Measurements from ENCODE around the gene ZNF500. TPM values are rescaled to one million over a fixed set of nuclear protein-coding genes. Genes with fewer than 3 reads are reported as not detected.
A peak's percentile ranks its signal among the peaks of the same experiment; 100 is the strongest.

The ZNF500 gene
- total and polyA plus RNA-seq, 7 donors = 4.2 to 14.4 (median 11.4) TPM

DNA sequence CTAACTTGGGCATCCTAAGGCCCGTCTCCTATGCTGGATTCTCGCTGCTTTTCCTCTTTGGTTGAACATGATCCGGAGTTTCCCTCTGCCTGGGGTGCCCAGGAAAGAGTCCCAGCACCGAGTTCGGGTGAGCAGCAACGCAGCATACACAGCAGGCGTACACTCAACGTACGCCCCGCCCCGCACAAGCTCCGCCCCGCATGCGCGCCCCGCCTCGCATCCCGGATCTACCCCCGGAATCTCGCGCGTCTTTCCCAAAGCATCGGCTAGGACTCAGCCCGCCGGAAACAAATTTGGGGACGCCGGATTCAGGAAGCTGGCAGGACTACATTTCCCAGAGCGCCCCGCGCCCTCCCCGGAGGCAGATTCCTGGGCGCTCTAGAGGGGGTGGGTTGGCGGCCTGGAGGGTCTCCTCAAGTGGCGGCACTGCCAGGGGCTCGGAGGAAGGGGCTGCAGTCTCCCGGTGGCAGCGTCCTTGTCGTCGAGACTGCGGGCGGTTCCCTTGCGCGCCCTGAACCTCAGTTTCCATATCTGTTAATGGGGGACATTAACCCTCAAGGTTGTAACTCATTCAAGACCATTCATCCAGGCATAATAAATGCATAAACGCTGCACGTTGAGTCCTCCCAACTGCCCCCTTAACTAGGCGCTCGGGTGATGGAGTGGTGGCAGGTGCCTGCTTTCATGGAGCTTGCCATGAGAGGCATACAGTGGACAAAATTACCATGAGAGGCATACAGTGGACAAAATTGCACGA, 1.8 kb upstream of the ZNF500 start:
- peak overlapping the region; percentile 39 to 93 (median 70) for H3K4me3 ChIP-seq
- intact Hi-C loops (cut with DNase I) = loop anchor here (2.0 kb wide), 3 partner anchors 32 to 188 kb away; partner anchors contain the start of genes GLYR1 and UBN1
- H3K9me3 ChIP-seq = no peaks in the 10 kb centered on the region
- H3K4me1 ChIP-seq = peaks cover 0 to 38% (median 29%) of the 10 kb centered on the region in 4 donors
- TF ChIP-seq, protein P1, sequence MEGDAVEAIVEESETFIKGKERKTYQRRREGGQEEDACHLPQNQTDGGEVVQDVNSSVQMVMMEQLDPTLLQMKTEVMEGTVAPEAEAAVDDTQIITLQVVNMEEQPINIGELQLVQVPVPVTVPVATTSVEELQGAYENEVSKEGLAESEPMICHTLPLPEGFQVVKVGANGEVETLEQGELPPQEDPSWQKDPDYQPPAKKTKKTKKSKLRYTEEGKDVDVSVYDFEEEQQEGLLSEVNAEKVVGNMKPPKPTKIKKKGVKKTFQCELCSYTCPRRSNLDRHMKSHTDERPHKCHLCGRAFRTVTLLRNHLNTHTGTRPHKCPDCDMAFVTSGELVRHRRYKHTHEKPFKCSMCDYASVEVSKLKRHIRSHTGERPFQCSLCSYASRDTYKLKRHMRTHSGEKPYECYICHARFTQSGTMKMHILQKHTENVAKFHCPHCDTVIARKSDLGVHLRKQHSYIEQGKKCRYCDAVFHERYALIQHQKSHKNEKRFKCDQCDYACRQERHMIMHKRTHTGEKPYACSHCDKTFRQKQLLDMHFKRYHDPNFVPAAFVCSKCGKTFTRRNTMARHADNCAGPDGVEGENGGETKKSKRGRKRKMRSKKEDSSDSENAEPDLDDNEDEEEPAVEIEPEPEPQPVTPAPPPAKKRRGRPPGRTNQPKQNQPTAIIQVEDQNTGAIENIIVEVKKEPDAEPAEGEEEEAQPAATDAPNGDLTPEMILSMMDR (IDR thresholded peaks at IDR 0.05) = no peak
- peak; percentile 83 for TF ChIP-seq POLR2A (IDR thresholded peaks at IDR 0.05)
- TF ChIP-seq EP300 (IDR thresholded peaks at IDR 0.05) = no peak
- peak; percentile 90 to 98 (median 95) for TF ChIP-seq POLR2AphosphoS5 (IDR thresholded peaks at IDR 0.05)
- 3 to 6% methylated on average over 48 of the region's 48 CpGs for WGBS, 2 donors
- H3K27ac ChIP-seq = peak overlapping the region; percentile 91 to 92 (median 92)
- DNase-seq = peak; percentile 99
- H3K27me3 ChIP-seq = no peaks in the 10 kb centered on the region
- peaks cover 0 to 17% (median 7%) of the 10 kb centered on the region in 4 donors for H3K36me3 ChIP-seq

DNA sequence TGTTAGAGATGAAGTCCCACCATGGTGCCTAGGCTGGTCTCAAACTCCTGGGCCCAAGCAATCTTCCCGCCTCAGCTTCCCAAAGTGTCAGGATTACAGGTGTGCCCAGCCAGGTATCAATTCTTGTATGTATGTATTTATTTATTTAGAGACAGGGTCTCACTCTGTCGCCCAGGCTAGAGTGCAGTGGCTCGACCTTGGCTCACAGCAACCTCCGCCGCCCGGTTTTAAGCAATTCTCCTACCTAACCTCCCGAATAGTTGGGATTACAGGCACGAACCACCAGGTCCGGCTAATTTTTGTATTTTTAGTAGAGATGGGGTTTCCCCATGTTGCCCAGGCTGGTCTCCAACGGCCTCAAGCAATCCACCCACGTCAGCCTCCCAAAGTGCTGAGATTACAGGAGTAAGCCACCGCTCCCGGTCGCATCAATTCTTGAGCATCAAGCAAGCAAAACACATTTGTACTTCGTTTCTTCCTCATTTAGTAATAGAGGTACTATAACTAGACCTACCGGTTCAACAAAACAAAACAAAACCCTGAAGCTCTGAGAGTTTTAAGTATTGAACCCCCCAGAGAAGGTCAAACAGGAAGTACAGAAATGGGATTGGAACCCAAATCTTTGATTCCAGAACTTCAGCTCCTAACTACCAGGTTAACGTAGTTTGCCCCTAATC, 1.0 kb upstream of the ZNF500 start:
- H3K27ac ChIP-seq = peak overlapping the region; percentile 91 to 92 (median 92)
- H3K36me3 ChIP-seq = peaks cover under 1 to 24% (median 14%) of the 10 kb centered on the region in 4 donors
- 26 to 46% methylated on average over 17 of the region's 17 CpGs for WGBS, 2 donors
- H3K4me3 ChIP-seq = peak overlapping the region; percentile 39 to 93 (median 70)
- peaks cover 0 to 38% (median 29%) of the 10 kb centered on the region in 4 donors for H3K4me1 ChIP-seq
- no peaks in the 10 kb centered on the region for H3K27me3 ChIP-seq
- H3K9me3 ChIP-seq = no peaks in the 10 kb centered on the region
- peak; percentile 72 for DNase-seq
- TF ChIP-seq POLR2AphosphoS5 (IDR thresholded peaks at IDR 0.05) (no peak), POLR2A (IDR thresholded peaks at IDR 0.05) (no peak), EP300 (IDR thresholded peaks at IDR 0.05) (no peak)
- TF ChIP-seq, protein P1 (IDR thresholded peaks at IDR 0.05) = no peak
- intact Hi-C loops (cut with DNase I) = loop anchor here (2.0 kb wide), 4 partner anchors 33 to 189 kb away; partner anchors contain the start of genes ANKS3, DNAAF8, GLYR1 and UBN1

DNA sequence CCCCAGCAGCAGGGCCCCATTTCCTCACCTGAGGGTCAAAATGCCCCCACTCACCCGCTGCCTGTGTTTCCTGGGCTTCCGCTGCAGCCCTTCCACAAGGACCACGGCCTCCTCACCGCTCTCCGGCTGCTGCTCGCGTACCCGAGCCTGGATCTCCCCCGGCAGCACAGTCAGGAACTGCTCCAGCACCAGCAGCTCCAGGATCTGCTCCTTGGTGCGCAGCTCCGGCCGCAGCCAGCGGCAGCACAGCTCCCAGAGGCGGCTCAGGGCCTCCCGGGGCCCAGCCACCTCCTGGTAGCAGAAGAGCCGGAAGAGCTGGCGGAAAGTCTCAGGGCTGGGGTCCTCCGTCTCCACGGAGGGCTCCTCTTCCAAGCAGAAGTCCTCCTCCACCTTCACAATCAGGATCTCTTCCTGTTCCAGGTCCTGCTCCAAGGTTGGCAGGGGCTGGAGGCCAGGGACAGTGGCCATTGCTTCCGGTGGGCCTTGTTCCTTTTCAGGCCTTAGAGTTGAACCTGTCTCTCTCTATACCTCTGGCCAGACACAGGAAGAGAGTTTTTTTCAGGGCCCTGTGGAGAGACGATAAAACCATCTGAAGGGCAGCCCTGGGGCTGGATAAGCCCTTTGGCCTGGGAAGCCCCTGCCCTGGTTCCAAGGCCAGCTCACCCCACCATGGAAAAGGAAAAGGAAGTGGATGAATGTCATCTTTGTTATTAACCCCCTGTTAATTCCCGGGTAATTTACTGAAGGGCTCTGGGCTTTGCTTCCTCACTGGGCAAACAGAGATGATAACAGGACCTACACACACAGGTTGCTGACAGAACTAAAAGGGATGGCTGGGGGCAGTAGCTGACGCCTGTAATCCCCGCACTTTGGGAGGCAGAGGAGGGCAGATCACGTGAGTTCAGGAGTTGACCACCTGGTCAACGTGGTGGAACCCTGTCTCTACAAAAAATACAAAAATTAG, 1.2 kb downstream of the ZNF500 start:
- intact Hi-C loops (cut with DNase I) = loop anchor here (2.0 kb wide), 1 partner anchor 31 kb away; the partner anchor contains the start of genes ANKS3 and DNAAF8

More for the DNA sequence above, 1.2 kb downstream of the ZNF500 start:
- 76 to 77% methylated on average over 26 of the region's 26 CpGs for WGBS, 2 donors
- DNase-seq = no peak
- Histone ChIP-seq H3K36me3 (peaks cover 16 to 46% (median 30%) of the 10 kb centered on the region in 4 donors), H3K27me3 (no peaks in the 10 kb centered on the region), H3K4me1 (peaks cover 0 to 38% (median 35%) of the 10 kb centered on the region in 4 donors), H3K4me3 (peak overlapping the region; percentile 80 to 96 (median 88)), H3K9me3 (no peaks in the 10 kb centered on the region), H3K27ac (peak overlapping the region in 3 of 4 donors; percentile 91 to 92 (median 91))
- TF ChIP-seq POLR2A (IDR thresholded peaks at IDR 0.05) (no peak), EP300 (IDR thresholded peaks at IDR 0.05) (no peak), POLR2AphosphoS5 (IDR thresholded peaks at IDR 0.05) (no peak)
- TF ChIP-seq, protein P1 (IDR thresholded peaks at IDR 0.05) = no peak

Data from sigmoid colon (tissue), 7 donors.